B cell (primary cell): ENCODE measurements around the gene GZMM. TPM values are rescaled to one million over a fixed set of nuclear protein-coding genes. Genes with fewer than 3 reads are reported as not detected.
A peak's percentile ranks its signal among the peaks of the same experiment; 100 is the strongest.

Source experiments
- ATAC-seq: fragments of 200-7000 bp; cut with Tn5 transposase; one replicate; pipeline ENCODE4 v1.10.0; 2021; ENCODE audit warnings: low read depth, mild to moderate bottlenecking, moderate number of reproducible peaks, moderate library complexity
- CTCF ChIA-PET: fragments of 350-600 bp; sonication (Branson Sonifier 250); formaldehyde crosslinking; loops from one replicate; lab custom pipeline; 2021; ENCODE audit warnings: antibody characterized with exemption, inconsistent platforms; lab: Charles Lee
- POLR2A ChIA-PET: fragments of 350-600 bp; sonication (Branson Sonifier 250); formaldehyde crosslinking; loops from one replicate; lab custom pipeline; 2021; ENCODE audit warnings: antibody characterized with exemption; lab: Charles Lee
- DNase-seq: peaks from one replicate; pipeline ENCODE4 v3.0.0; 2013
- H2AFZ ChIP-seq: 2 replicates; pipeline ENCODE4 v1.6.1; 2012; ENCODE audit warnings: mild to moderate bottlenecking, low read depth, low read length; ENCODE audit not compliant: insufficient read depth, poor library complexity, severe bottlenecking
- H3K27ac ChIP-seq, 2 donors: 1 replicate in 1 of 2; 2 replicates in 1 of 2; pipeline ENCODE4 v1.5.1; 2012 to 2013; ENCODE audit warnings: low read length in 2 of 2, mild to moderate bottlenecking in 2 of 2, moderate library complexity in 1 of 2
- H3K27me3 ChIP-seq, 4 experiments: fragments of 200-600 bp in 1 of 4; sonication (generic) in 1 of 4; replicated peaks in 1 of 4; 1 replicate in 2 of 4; 2 replicates in 2 of 4; pipeline versions ENCODE4 v1.6.1 to v1.7.0; 2013 to 2016; ENCODE audit warnings: low read length in 3 of 4, mild to moderate bottlenecking in 2 of 4, mixed read lengths in 1 of 4, moderate library complexity in 1 of 4; ENCODE audit not compliant: insufficient read depth in 4 of 4, control insufficient read depth in 3 of 4; ENCODE audit errors: control extremely low read depth in 1 of 4
- H3K36me3 ChIP-seq, 2 experiments: replicated peaks in 1 of 2; 1 replicate in 1 of 2; 2 replicates in 1 of 2; pipeline versions ENCODE4 v1.6.1 to v1.7.1; 2013; ENCODE audit warnings: low read length in 1 of 2; ENCODE audit not compliant: insufficient read depth in 2 of 2, control insufficient read depth in 1 of 2; ENCODE audit errors: control extremely low read depth in 1 of 2, extremely low read depth in 1 of 2
- H3K4me1 ChIP-seq, 2 donors: fragments of 200-600 bp in 1 of 2; sonication (generic) in 1 of 2; 1 replicate in 1 of 2; 2 replicates in 1 of 2; pipeline versions ENCODE4 v1.5.1 to v1.6.1; 2013 to 2017; ENCODE audit warnings: low read length in 2 of 2; ENCODE audit not compliant: control insufficient read depth in 2 of 2, insufficient read depth in 2 of 2
- H3K4me2 ChIP-seq: replicated peaks from 2 replicates; pipeline ENCODE3; 2012; ENCODE audit warnings: mild to moderate bottlenecking, low read depth, low read length; ENCODE audit not compliant: poor library complexity, severe bottlenecking
- H3K4me3 ChIP-seq, 5 experiments: fragments of 200-600 bp in 1 of 5; sonication (generic) in 1 of 5; 1 replicate in 3 of 5; 2 replicates in 2 of 5; pipeline versions ENCODE4 v1.5.1 to v1.7.0; 2011 to 2016; ENCODE audit warnings: low read length in 4 of 5, mild to moderate bottlenecking in 4 of 5, low read depth in 2 of 5, control low read depth in 1 of 5, moderate library complexity in 1 of 5; ENCODE audit not compliant: insufficient read depth in 1 of 5; ENCODE audit errors: control extremely low read depth in 1 of 5, extremely low read depth in 1 of 5
- H3K79me2 ChIP-seq: fragments of 200-600 bp; sonication (generic); one replicate; pipeline ENCODE4 v1.6.0; 2016; ENCODE audit warnings: low read length; ENCODE audit not compliant: control insufficient read depth, insufficient read depth
- H3K9ac ChIP-seq: fragments of 200-600 bp; sonication (generic); 2 replicates; pipeline ENCODE4 v1.6.1; 2017; ENCODE audit warnings: mild to moderate bottlenecking, low read length, moderate library complexity
- H3K9me3 ChIP-seq, 3 donors: one replicate each; pipeline versions ENCODE4 v1.6.1 to v1.7.1; 2013; ENCODE audit warnings: low read length in 2 of 3; ENCODE audit not compliant: control insufficient read depth in 2 of 3, insufficient read depth in 1 of 3; ENCODE audit errors: control extremely low read depth in 1 of 3
- H4K20me1 ChIP-seq: 2 replicates; pipeline ENCODE4 v1.6.0; 2012; ENCODE audit warnings: mild to moderate bottlenecking, low read length; ENCODE audit not compliant: insufficient read depth, control insufficient read depth, poor library complexity, severe bottlenecking
- H3K27ac Mint-ChIP-seq: one replicate; pipeline ENCODE4 v1.8.0; 2021; ENCODE audit warnings: mixed read lengths
- H3K27me3 Mint-ChIP-seq: one replicate; pipeline ENCODE4 v1.8.0; 2021; ENCODE audit warnings: mixed read lengths
- H3K4me1 Mint-ChIP-seq: one replicate; pipeline ENCODE4 v1.8.0; 2021; ENCODE audit warnings: mixed read lengths
- H3K4me3 Mint-ChIP-seq: one replicate; pipeline ENCODE4 v1.8.0; 2021; ENCODE audit warnings: mixed read lengths
- H3K9me3 Mint-ChIP-seq: one replicate; pipeline ENCODE4 v1.8.0; 2022; ENCODE audit warnings: mixed read lengths; ENCODE audit not compliant: insufficient read depth
- EZH2 ChIP-seq: IDR thresholded peaks from 2 replicates; pipeline ENCODE4 v1.6.1; 2012; ENCODE audit warnings: borderline replicate concordance, low read depth, mild to moderate bottlenecking, moderate library complexity, low read length; ENCODE audit not compliant: insufficient read depth, poor library complexity, severe bottlenecking
- WGBS: methylation state at CpG from one replicate; pipeline ENCODE4 v1.1.5; 2013; ENCODE audit warnings: missing lambda C conversion rate; ENCODE audit not compliant: insufficient coverage; 5-methylcytosine and 5-hydroxymethylcytosine counted together
- intact Hi-C: fragments of 100-400 bp; cut with micrococcal nuclease; formaldehyde crosslinking; loops from one replicate; pipeline ENCODE4 v1.10.0; 2022
- polyA plus RNA-seq: library from polyadenylated mRNA; depleted of rRNA; stranded (reverse); fragments of >200 nt; gene quantifications from 2 replicates; pipeline ENCODE4 v1.2.3, GENCODE V29; 2012
- total RNA-seq, 2 donors: library from RNA; stranded (reverse); fragments of 120-200 nt in 1 of 2; gene quantifications; 1 replicate in 1 of 2; 2 replicates in 1 of 2; pipeline versions ENCODE4 v1.2.3 to v1.2.4, GENCODE V29; 2013 to 2022
- TF ChIP-seq, protein P1 (sequence below): fragments of 200-600 bp; IDR thresholded peaks from one replicate; pipeline ENCODE4 v1.8.0; 2022; ENCODE audit warnings: antibody characterized with exemption, mild to moderate bottlenecking

The GZMM gene
- total and polyA plus RNA-seq, 2 donors (not counting 1 experiment from before 2014, with no cell fraction given), result 2.1 TPM; not detected in 1

- peaks cover 17% of the 10 kb centered on the region in 2 donors for H3K4me1 ChIP-seq
- H3K27me3 Mint-ChIP-seq, result peaks cover 21% of the 10 kb centered on the region
- POLR2A ChIA-PET, result no interaction called here
- ATAC-seq, result no peak
- TF ChIP-seq, protein P1, sequence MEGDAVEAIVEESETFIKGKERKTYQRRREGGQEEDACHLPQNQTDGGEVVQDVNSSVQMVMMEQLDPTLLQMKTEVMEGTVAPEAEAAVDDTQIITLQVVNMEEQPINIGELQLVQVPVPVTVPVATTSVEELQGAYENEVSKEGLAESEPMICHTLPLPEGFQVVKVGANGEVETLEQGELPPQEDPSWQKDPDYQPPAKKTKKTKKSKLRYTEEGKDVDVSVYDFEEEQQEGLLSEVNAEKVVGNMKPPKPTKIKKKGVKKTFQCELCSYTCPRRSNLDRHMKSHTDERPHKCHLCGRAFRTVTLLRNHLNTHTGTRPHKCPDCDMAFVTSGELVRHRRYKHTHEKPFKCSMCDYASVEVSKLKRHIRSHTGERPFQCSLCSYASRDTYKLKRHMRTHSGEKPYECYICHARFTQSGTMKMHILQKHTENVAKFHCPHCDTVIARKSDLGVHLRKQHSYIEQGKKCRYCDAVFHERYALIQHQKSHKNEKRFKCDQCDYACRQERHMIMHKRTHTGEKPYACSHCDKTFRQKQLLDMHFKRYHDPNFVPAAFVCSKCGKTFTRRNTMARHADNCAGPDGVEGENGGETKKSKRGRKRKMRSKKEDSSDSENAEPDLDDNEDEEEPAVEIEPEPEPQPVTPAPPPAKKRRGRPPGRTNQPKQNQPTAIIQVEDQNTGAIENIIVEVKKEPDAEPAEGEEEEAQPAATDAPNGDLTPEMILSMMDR, result no peak
- no peak for TF ChIP-seq EZH2
- 17% methylated on average over 34 of the region's 41 CpGs for WGBS
- H2AFZ ChIP-seq, result no peak overlapping the region
- intact Hi-C loops, result no loop called here
- H3K9me3 Mint-ChIP-seq, result no peaks in the 10 kb centered on the region
- H3K4me3 Mint-ChIP-seq, result no peak overlapping the region
- H3K4me1 Mint-ChIP-seq, result peaks cover 15% of the 10 kb centered on the region
- DNase-seq, result no peak
- peak overlapping the region; percentile 66 for H3K4me2 ChIP-seq
- H3K4me3 ChIP-seq, result no peak overlapping the region
- no peak overlapping the region for H3K9ac ChIP-seq
- CTCF ChIA-PET, result no interaction called here
- peaks cover 0 to 50% (median 21%) of the 10 kb centered on the region in 4 experiments for H3K27me3 ChIP-seq
- no peaks in the 10 kb centered on the region for H4K20me1 ChIP-seq
- H3K36me3 ChIP-seq, result no peaks in the 10 kb centered on the region
- H3K79me2 ChIP-seq, result no peaks in the 10 kb centered on the region
- H3K27ac Mint-ChIP-seq, result no peak overlapping the region
- H3K9me3 ChIP-seq, result peaks cover 0 to 14% (median 0%) of the 10 kb centered on the region in 3 donors
- H3K27ac ChIP-seq, result no peak overlapping the region
Observed at GRCh38 chr19:590750-591098, 46.9 kb downstream of the GZMM start.

- H3K27ac Mint-ChIP-seq, result no peak overlapping the region
- TF ChIP-seq, protein P1, result no peak
- TF ChIP-seq EZH2, result no peak
- Histone ChIP-seq H3K79me2 (no peaks in the 10 kb centered on the region), H3K4me2 (peak overlapping the region; percentile 66), H2AFZ (no peak overlapping the region), H3K27ac (no peak overlapping the region), H3K9ac (no peak overlapping the region), H3K4me3 (no peak overlapping the region), H3K36me3 (no peaks in the 10 kb centered on the region), H3K27me3 (peaks cover 0 to 52% (median 19%) of the 10 kb centered on the region in 4 experiments), H4K20me1 (no peaks in the 10 kb centered on the region), H3K4me1 (peaks cover 17% of the 10 kb centered on the region in 2 donors), H3K9me3 (peaks cover 0 to 14% (median 0%) of the 10 kb centered on the region in 3 donors)
- ChIA-PET CTCF (no interaction called here), POLR2A (no interaction called here)
- peaks cover 20% of the 10 kb centered on the region for H3K27me3 Mint-ChIP-seq
- WGBS, result 41% methylated on average over 72 of the region's 75 CpGs
- peak overlapping the region; percentile 47 for H3K4me3 Mint-ChIP-seq
- H3K4me1 Mint-ChIP-seq, result peaks cover 15% of the 10 kb centered on the region
- ATAC-seq, result no peak
- no peaks in the 10 kb centered on the region for H3K9me3 Mint-ChIP-seq
- no peak for DNase-seq
- intact Hi-C loops, result no loop called here
Observed at GRCh38 chr19:591099-591958, 47.5 kb downstream of the GZMM start.
